A549 (cell line): ENCODE data around the gene PCDHGA5.

Source experiments
- BHLHE40 ChIP-seq: IDR thresholded peaks from 2 replicates; pipeline ENCODE4 v1.6.1; 2012; ENCODE audit warnings: low read depth, low read length, inconsistent platforms
- GATA3 ChIP-seq: IDR thresholded peaks from 2 replicates; pipeline ENCODE4 v1.6.1; 2012; ENCODE audit warnings: borderline replicate concordance
- HOXB13 ChIP-seq: fragments of 250-450 bp; sonication (Bioruptor Pico); IDR thresholded peaks from 2 replicates; pipeline ENCODE4 v1.5.0; 2020; ENCODE audit warnings: low read depth, mild to moderate bottlenecking, moderate library complexity
- KDM1A ChIP-seq: fragments of 200-600 bp; sonication (generic); IDR thresholded peaks from 2 replicates; pipeline ENCODE4 v1.6.1; 2016; ENCODE audit warnings: low read depth, mild to moderate bottlenecking
- POLR2A ChIP-seq: IDR thresholded peaks from 2 replicates; pipeline ENCODE4 v1.6.1; 2012; ENCODE audit warnings: mild to moderate bottlenecking, low read length
- RCOR1 ChIP-seq: fragments of 150-350 bp; IDR thresholded peaks from 2 replicates; pipeline ENCODE4 v1.6.1; 2014; ENCODE audit warnings: antibody characterized with exemption, low read length, low read depth
- TP53 ChIP-seq: fragments of 250-450 bp; sonication (Bioruptor Pico); IDR thresholded peaks from 2 replicates; pipeline ENCODE4 v1.5.0; 2021; ENCODE audit warnings: mild to moderate bottlenecking, moderate library complexity
- USF2 ChIP-seq: fragments of 450-650 bp; IDR thresholded peaks from 2 replicates; pipeline ENCODE4 v1.6.1; 2014; ENCODE audit warnings: antibody characterized with exemption
- TF ChIP-seq, protein P1 (sequence below): fragments of >200 bp; sonication (Bioruptor Twin); formaldehyde crosslinking; IDR thresholded peaks from 3 replicates; pipeline ENCODE4 v1.5.1; 2016
- TF ChIP-seq, protein P2 (sequence below): fragments of 250-450 bp; sonication (Bioruptor Pico); IDR thresholded peaks from 2 replicates; pipeline ENCODE4 v1.5.0; 2021; ENCODE audit warnings: mild to moderate bottlenecking, moderate library complexity, borderline replicate concordance

- TF ChIP-seq POLR2A (no peak), USF2 (no peak), GATA3 (no peak), BHLHE40 (no peak), KDM1A (no peak), HOXB13 (CRISPR knock-in tag) (no peak), RCOR1 (no peak), TP53 (no peak)
- TF ChIP-seq, protein P1, sequence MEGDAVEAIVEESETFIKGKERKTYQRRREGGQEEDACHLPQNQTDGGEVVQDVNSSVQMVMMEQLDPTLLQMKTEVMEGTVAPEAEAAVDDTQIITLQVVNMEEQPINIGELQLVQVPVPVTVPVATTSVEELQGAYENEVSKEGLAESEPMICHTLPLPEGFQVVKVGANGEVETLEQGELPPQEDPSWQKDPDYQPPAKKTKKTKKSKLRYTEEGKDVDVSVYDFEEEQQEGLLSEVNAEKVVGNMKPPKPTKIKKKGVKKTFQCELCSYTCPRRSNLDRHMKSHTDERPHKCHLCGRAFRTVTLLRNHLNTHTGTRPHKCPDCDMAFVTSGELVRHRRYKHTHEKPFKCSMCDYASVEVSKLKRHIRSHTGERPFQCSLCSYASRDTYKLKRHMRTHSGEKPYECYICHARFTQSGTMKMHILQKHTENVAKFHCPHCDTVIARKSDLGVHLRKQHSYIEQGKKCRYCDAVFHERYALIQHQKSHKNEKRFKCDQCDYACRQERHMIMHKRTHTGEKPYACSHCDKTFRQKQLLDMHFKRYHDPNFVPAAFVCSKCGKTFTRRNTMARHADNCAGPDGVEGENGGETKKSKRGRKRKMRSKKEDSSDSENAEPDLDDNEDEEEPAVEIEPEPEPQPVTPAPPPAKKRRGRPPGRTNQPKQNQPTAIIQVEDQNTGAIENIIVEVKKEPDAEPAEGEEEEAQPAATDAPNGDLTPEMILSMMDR: no peak
- TF ChIP-seq, protein P2, sequence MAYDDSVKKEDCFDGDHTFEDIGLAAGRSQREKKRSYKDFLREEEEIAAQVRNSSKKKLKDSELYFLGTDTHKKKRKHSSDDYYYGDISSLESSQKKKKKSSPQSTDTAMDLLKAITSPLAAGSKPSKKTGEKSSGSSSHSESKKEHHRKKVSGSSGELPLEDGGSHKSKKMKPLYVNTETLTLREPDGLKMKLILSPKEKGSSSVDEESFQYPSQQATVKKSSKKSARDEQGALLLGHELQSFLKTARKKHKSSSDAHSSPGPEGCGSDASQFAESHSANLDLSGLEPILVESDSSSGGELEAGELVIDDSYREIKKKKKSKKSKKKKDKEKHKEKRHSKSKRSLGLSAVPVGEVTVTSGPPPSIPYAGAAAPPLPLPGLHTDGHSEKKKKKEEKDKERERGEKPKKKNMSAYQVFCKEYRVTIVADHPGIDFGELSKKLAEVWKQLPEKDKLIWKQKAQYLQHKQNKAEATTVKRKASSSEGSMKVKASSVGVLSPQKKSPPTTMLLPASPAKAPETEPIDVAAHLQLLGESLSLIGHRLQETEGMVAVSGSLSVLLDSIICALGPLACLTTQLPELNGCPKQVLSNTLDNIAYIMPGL: no peak
Observed at GRCh38 chr5:141388661-141389060, 24.7 kb downstream of the PCDHGA5 start.
